ENCODE data around the gene FBXW11.

GRCh38 chr5:172049226-172049796 lies 42.9 kb upstream of the FBXW11 start:
- TF ChIP-seq ZFX (IDR thresholded peaks at IDR 0.05; ENCODE audit: borderline replicate concordance): no peak
- TF ChIP-seq CTCF (IDR thresholded peaks at IDR 0.05): no peak
